CD4-positive, alpha-beta T cell treated with Interleukin-6 for 4 hours (primary cell): ENCODE results near the gene NTN3.
"Not testable (repeated sequence)": the region's sequence is repeated elsewhere in the genome, so short reads cannot be mapped to it uniquely, and the experiment has no call there.

Source experiments
- DNase-seq: peaks from one replicate; pipeline ENCODE4 v3.0.0-alpha.2; 2020; ENCODE audit warnings: mixed read lengths

Gene NTN3

DNA sequence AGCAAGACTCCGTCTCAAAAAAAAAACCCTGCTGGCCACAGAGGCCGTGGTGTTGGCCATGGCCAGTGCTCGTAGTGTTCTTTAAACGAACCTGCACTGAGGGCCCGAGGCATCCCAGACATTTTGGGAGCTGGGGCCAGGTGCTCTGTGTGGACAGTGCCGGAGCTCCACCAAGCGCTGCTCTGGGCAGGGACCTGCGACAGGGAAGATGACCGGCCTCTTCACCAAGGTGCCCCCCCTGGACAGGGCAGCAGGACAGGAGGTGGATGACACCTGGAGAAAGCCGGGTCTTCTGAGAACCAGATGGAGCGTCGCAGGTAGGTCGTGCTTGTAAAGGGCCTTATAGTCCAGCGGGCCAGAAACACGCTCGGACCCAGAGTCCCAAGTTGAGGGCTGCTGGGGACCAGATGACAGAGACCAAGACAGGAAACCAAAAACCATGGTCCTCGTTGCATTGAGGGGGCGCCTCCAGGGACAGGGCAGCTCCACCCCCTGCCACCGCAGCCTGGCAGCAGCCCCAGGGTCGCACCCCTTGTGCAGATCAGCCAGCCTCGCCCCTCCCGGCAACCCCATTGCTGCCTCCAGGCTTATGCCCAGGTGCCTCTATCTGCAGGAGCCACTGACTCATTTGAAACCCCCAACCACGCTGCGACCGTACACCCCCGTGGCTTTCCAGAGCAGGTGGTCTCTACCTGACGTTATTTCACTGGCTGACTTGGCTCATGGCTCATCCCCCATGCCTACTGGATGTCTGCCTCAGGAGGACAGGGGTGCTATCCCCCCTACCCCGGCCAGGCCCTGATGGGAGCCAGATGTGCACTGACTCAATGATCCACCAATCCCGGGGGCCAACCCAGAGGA, 4.2 kb upstream of the NTN3 start:
- no peak for DNase-seq

DNA sequence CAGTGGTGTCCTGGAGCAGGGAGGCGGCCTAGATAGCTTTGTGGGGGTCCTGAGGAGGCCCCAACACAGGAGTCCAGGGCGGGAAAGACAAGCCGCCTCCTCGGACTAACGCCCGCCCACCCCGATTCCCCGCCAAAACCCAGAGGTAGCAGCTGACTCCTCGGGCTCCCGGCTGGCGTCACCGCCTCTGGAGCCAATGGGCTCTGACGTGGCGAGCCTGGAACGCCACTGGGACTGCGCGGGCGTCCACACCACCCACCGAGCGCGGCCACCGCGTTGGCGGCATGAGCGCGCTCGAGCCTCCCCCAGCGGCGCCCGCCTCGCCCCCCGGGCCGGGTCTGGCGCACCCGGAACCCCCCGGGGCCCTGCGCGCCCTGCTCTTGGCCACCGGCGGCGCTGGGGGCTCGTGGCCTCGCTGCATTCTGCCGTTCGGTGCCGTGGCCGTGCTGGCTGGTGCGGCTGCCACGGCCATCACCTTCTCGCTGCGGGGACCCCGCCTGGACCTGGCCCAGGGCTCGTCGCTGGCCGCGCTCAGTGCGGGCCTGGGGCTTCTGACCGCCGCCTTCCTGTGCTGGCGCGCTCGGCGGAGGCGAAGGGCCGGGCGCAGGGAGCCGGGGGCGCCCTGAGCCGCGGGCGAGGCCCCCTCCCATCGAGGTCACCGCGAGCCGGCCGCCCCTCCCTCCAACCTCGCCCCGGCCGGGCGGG, 3.4 kb upstream of the NTN3 start:
- no peak for DNase-seq

GRCh38 chr16:2468233-2468724, 2.8 kb upstream of the NTN3 start:
- DNase-seq: no peak

- DNase-seq: no peak
Observed at GRCh38 chr16:2468725-2469398, 2.2 kb upstream of the NTN3 start.

GRCh38 chr16:2469399-2470233, 1.5 kb upstream of the NTN3 start:
- DNase-seq: no peak

DNA sequence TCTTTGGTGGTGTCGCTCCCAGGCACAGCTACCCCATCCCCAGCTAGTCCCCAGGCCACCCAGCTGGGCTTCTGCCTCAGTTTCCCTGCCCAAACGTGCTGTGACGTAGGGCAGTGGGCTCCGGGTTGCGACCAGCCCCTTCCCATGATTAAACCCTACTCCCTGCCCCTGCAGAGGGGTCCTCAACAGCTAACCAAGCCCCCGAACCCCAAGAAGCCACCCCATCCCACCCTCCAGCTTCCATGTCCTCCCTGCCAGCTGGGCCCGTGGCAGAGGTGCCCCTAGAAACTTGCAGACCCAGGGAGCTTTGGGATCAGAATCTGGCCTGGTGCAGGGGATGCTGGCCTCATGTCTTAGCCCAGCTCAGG, 879 bp upstream of the NTN3 start:
- no peak for DNase-seq

DNA sequence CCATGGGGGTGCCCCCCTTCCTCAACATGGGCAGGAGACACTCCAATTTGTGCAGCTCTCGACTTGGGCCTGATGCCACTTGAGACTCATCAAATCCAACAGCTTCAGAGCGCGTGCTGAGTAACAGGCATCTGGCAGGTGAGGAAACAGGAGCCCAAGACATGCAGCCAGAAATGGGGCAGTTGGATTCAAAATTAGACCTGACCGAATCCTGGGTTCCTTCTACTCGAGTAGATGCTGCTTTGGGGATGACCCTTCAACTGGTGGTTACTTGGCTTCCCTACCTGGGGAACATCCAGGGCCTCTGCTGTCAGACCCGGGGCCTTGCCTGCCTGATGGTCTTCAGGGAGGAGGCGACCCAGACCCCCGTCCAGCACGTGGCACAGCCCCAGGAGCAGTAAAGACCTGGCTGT, 488 bp upstream of the NTN3 start:
- DNase-seq: no peak

DNA sequence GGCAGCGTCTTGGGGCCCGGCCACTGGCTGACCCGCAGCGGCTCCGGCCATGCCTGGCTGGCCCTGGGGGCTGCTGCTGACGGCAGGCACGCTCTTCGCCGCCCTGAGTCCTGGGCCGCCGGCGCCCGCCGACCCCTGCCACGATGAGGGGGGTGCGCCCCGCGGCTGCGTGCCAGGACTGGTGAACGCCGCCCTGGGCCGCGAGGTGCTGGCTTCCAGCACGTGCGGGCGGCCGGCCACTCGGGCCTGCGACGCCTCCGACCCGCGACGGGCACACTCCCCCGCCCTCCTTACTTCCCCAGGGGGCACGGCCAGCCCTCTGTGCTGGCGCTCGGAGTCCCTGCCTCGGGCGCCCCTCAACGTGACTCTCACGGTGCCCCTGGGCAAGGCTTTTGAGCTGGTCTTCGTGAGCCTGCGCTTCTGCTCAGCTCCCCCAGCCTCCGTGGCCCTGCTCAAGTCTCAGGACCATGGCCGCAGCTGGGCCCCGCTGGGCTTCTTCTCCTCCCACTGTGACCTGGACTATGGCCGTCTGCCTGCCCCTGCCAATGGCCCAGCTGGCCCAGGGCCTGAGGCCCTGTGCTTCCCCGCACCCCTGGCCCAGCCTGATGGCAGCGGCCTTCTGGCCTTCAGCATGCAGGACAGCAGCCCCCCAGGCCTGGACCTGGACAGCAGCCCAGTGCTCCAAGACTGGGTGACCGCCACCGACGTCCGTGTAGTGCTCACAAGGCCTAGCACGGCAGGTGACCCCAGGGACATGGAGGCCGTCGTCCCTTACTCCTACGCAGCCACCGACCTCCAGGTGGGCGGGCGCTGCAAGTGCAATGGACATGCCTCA, 773 bp downstream of the NTN3 start:
- no peak for DNase-seq

GRCh38 chr16:2472488-2472864, 1.4 kb downstream of the NTN3 start:
- DNase-seq: no peak

- DNase-seq: no peak
Observed at GRCh38 chr16:2472885-2473445, 1.9 kb downstream of the NTN3 start.

DNA sequence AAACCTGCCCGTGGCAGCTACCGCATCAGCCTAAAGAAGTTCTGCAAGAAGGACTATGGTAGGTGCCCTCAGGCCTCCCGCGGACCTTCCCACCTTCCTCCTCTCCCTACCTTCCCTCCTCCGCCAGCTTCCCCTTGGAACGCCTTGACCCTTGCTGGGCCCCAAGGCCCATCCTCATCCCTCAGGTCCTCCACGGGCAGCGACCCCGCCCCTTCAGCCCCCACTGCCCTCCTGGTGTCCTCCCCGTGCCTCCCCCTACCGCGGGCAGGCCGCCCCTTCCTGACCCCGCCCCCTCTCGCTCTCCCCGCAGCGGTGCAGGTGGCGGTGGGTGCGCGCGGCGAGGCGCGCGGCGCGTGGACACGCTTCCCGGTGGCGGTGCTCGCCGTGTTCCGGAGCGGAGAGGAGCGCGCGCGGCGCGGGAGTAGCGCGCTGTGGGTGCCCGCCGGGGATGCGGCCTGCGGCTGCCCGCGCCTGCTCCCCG, 2.4 kb downstream of the NTN3 start:
- DNase-seq: peak; percentile 51

- DNase-seq: peak; percentile 72
Observed at GRCh38 chr16:2473999-2474876, 3.1 kb downstream of the NTN3 start.

DNA sequence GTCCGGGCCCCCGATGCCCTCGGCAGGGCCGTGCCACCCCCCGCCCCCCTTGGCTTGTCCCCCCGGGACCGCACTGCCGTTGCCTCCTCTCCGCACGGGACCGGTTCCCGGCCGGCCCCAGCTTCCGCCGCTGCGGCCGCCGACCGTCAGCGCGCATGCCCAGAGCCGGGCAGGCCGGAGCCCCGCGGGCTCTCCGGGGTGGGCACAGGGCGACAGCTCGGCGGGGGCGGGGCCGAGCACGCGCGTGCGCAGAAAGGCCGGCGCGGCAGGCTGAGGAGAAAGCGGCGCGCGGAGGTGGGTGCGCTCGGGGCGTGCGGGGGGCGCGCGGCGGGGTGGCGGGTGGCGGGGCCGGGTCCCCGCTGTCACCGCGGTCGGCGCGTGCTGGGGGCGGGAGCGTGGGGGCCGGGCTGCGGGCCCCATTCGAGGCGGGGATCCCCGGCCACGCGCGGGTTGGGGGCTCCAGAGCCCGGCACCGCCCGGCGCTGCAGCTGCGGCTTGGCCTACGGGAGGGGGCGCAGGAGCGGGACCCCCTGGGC, 3.8 kb downstream of the NTN3 start, which contains the start of gene TBC1D24:
Gene TBC1D24 (plus strand): TSS at position 251 of the 536 bp plus-strand sequence. CDS start 21,022 bp downstream, outside the sequence.
- peak; percentile 86 for DNase-seq

- DNase-seq: peak; percentile 44
Observed at GRCh38 chr16:2475413-2476344, 4.6 kb downstream of the NTN3 start.

DNA sequence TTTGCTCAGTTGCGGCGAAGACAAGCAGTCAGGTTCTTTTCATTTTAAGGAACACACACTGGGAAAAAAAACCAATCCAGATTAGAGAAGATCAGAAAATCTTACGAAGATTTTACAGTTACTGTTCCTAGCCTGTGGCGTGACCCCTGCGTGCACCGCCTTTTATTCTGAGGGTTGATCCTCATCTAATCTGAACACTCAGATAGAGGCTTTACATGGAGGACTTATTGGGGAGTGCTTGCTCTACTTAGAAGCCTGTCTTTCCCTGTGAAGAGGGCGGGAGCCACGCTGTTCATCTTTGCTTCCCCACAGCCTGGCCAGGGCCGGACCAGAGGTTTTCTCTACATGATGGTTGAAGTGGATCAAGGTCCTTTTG, 5.2 kb downstream of the NTN3 start:
- DNase-seq: no peak

DNA sequence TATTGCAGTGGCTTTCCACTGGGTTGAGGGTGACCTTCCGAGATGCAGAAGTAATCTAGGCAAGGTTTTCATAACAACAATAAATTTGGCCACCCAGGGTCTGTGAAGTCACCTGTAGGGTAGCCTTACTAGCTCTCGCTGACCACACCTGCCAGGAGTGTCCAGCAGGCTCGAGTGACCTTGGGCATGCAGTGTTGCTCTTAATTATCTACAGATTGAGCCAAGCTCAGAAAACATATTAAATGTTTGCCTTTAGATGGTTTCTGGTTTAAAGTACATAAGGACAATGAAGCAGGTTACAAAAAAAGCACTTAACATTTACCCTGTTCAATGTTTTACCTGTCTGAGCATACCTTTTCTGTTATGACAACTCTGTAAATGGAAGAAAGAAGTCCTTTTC, 5.6 kb downstream of the NTN3 start:
- DNase-seq: no peak

- DNase-seq: no peak
Observed at GRCh38 chr16:2477327-2477726, 6.2 kb downstream of the NTN3 start.

- DNase-seq: no peak
Observed at GRCh38 chr16:2478279-2478678, 7.2 kb downstream of the NTN3 start.

DNA sequence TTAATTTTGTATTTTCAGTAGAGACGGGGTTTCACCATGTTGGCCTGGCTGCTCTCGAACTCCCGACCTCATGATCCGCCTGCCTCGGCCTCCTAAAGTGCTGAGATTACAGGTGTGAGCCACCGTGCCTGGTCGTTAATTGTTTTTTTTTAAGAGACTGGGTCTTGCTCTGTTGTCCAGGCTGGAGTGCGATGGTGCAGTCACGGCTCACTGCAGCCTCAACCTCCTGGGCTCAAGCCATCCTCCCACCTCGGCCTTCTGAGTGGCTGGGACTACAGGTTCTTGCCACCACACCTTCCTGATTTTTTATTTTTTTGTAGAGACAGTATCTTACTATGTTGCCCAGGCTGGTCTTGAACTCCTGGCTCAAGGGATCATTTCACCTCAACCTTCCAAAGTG, 8.9 kb downstream of the NTN3 start:
- not testable (repeated sequence) for DNase-seq
